Esophagus squamous epithelium (tissue), 4 donors: ENCODE results near the gene VPS35.

ENCODE experiments used
- POLR2A ChIP-seq, 4 donors: fragments of 450-650 bp; IDR thresholded peaks; one replicate each; pipeline ENCODE4 v1.6.1; 2017; ENCODE audit warnings: antibody characterized with exemption in 4 of 4, mild to moderate bottlenecking in 4 of 4, moderate library complexity in 3 of 4
- TF ChIP-seq, protein P1 (sequence below), 6 experiments: fragments of 450-650 bp in 4 of 6; fragments of 200-600 bp in 2 of 6; sonication (generic) in 2 of 6; IDR thresholded peaks; one replicate each; pipeline ENCODE4 v1.5.1; 2016 to 2019; ENCODE audit warnings: antibody characterized with exemption in 6 of 6, mild to moderate bottlenecking in 4 of 6, moderate library complexity in 4 of 6

DNA sequence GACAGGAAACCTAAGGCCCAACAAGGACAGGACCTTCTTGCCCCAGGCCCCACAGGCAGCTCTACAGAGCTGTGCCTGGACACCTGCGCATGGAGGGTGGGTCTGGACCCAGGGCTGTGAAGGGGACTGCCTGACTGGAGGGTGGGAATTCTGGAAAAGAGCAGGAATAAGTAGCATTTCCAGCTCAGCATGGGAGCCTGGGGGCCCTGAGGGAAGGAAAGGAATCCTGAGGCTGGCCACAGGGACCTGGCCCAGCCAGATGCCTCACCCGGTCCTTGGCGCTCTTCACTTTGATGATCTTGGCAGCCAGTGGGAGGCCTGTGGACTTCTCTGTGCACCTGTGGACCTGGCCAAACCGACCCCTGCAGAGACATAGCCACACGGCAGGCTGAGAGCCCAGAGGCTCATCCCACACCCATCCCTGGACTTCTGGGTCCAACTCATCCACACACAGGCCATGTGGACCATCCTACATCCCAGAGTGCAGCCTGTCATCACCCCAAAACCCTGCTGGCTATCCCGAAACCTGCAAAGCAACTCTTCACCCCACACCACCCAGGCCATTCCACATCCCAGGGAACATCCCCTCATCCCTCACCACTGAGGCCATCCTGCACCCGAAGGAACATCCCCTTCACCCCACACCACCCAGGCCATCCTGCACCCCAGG is 40.5 kb upstream of the VPS35 start:
- TF ChIP-seq, protein P1, sequence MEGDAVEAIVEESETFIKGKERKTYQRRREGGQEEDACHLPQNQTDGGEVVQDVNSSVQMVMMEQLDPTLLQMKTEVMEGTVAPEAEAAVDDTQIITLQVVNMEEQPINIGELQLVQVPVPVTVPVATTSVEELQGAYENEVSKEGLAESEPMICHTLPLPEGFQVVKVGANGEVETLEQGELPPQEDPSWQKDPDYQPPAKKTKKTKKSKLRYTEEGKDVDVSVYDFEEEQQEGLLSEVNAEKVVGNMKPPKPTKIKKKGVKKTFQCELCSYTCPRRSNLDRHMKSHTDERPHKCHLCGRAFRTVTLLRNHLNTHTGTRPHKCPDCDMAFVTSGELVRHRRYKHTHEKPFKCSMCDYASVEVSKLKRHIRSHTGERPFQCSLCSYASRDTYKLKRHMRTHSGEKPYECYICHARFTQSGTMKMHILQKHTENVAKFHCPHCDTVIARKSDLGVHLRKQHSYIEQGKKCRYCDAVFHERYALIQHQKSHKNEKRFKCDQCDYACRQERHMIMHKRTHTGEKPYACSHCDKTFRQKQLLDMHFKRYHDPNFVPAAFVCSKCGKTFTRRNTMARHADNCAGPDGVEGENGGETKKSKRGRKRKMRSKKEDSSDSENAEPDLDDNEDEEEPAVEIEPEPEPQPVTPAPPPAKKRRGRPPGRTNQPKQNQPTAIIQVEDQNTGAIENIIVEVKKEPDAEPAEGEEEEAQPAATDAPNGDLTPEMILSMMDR (IDR thresholded peaks at IDR 0.05): no peak
- no peak for TF ChIP-seq POLR2A (IDR thresholded peaks at IDR 0.05)
